Spleen (tissue), 11 donors: ENCODE results near the gene CPXM2. TPM values are rescaled to one million over a fixed set of nuclear protein-coding genes. Genes with fewer than 3 reads are reported as not detected.

Experiments
- DNase-seq: peaks from one replicate; pipeline ENCODE4 v3.0.0-alpha.2; 2020
- H3K27ac ChIP-seq, 8 donors: fragments of 200-600 bp; sonication (generic) in 7 of 8; 1 replicate in 4 of 8; 2 replicates in 4 of 8; pipeline versions ENCODE4 v1.5.0 to v1.8.0; 2016 to 2021; ENCODE audit warnings: inconsistent platforms in 4 of 8, mild to moderate bottlenecking in 4 of 8, moderate library complexity in 1 of 8
- H3K27me3 ChIP-seq, 7 donors: fragments of 200-600 bp; sonication (generic) in 6 of 7; replicated peaks in 1 of 7; 1 replicate in 4 of 7; 2 replicates in 3 of 7; pipeline versions ENCODE4 v1.5.0 to v1.8.0; 2016 to 2021; ENCODE audit warnings: inconsistent platforms in 3 of 7, mild to moderate bottlenecking in 1 of 7
- H3K36me3 ChIP-seq, 6 donors: fragments of 200-600 bp; sonication (generic) in 5 of 6; 1 replicate in 4 of 6; 2 replicates in 2 of 6; pipeline versions ENCODE4 v1.5.0 to v1.8.0; 2016 to 2021; ENCODE audit warnings: inconsistent platforms in 2 of 6
- H3K4me1 ChIP-seq, 6 donors: fragments of 200-600 bp; sonication (generic) in 5 of 6; 1 replicate in 3 of 6; 2 replicates in 3 of 6; pipeline versions ENCODE4 v1.5.0 to v1.8.0; 2016 to 2021; ENCODE audit warnings: inconsistent platforms in 3 of 6
- H3K4me3 ChIP-seq, 8 donors: fragments of 200-600 bp; sonication (generic) in 7 of 8; 1 replicate in 4 of 8; 2 replicates in 4 of 8; pipeline versions ENCODE4 v1.5.0 to v1.8.0; 2016 to 2021; ENCODE audit warnings: inconsistent platforms in 4 of 8, mild to moderate bottlenecking in 4 of 8, moderate library complexity in 2 of 8
- H3K9me3 ChIP-seq, 8 donors: fragments of 200-600 bp; sonication (generic) in 7 of 8; 1 replicate in 4 of 8; 2 replicates in 4 of 8; pipeline versions ENCODE4 v1.5.0 to v1.8.0; 2016 to 2021; ENCODE audit warnings: inconsistent platforms in 4 of 8
- POLR2A ChIP-seq, 3 donors: fragments of 450-650 bp; IDR thresholded peaks; one replicate each; pipeline ENCODE4 v1.5.1; 2017; ENCODE audit warnings: antibody characterized with exemption in 3 of 3, mild to moderate bottlenecking in 1 of 3
- POLR2AphosphoS5 ChIP-seq, 3 donors: sonication (generic); formaldehyde crosslinking; IDR thresholded peaks; one replicate each; pipeline ENCODE4 v1.5.1; 2017; ENCODE audit warnings: antibody characterized with exemption in 3 of 3
- WGBS, 5 donors: extraction: QIAGEN DNeasy Blood & Tissue Kit in 3 of 5; methylation state at CpG; one replicate each; pipeline versions ENCODE4 v1.1.5 to v1.1.7; 2013 to 2018; 5-methylcytosine and 5-hydroxymethylcytosine counted together
- intact Hi-C: fragments of 100-400 bp; cut with DNase I; formaldehyde crosslinking; loops from one replicate; pipeline ENCODE4 v1.15.0; 2023; ENCODE audit warnings: low total_unique reads
- polyA plus RNA-seq, 3 donors: library from polyadenylated mRNA; stranded (reverse); fragments of 200-250 nt; gene quantifications; one replicate each; pipeline ENCODE4 v1.2.1, GENCODE V29; 2013
- total RNA-seq, 7 donors: library from RNA; depleted of rRNA in 3 of 7; stranded (reverse); fragments of >200 nt in 3 of 7; fragmentation: NEBNext Ultra II Directional in 4 of 7; extraction: Animal tissue kit (Norgen Biotek cat#: 25700) in 4 of 7; gene quantifications; one replicate each; pipeline versions ENCODE4 v1.1.0 to v1.2.1, GENCODE V29; 2016 to 2021
- TF ChIP-seq, protein P1 (sequence below), 11 experiments: fragments of 200-600 bp in 7 of 11; fragments of 450-650 bp in 4 of 11; sonication (generic) in 4 of 11; IDR thresholded peaks in 8 of 11; conservative IDR thresholded peaks in 3 of 11; 1 replicate in 7 of 11; 2 replicates in 4 of 11; pipeline versions ENCODE4 v1.4.0 to v1.8.0; 2016 to 2021; ENCODE audit warnings: antibody characterized with exemption in 11 of 11, inconsistent platforms in 4 of 11, mild to moderate bottlenecking in 1 of 11
- donor health status: healthy with polysubstance abuse.
- donor health status: DM: no; HTN: no; CAD: no; lungs with moderate emphysema.
- donor health status: DM: no; HTN: no; CAD: no.
- donor health status: Bipolar disorder and iron deficiency.
- donor health status: healthy.
- donor health status: DM: no; HTN: no; CAD: no.
- donor health status: DM: yes; HTN: yes; CAD: no.

CPXM2 gene
- total and polyA plus RNA-seq, 10 donors = 3.7 to 38.2 (median 21.7) TPM

DNA sequence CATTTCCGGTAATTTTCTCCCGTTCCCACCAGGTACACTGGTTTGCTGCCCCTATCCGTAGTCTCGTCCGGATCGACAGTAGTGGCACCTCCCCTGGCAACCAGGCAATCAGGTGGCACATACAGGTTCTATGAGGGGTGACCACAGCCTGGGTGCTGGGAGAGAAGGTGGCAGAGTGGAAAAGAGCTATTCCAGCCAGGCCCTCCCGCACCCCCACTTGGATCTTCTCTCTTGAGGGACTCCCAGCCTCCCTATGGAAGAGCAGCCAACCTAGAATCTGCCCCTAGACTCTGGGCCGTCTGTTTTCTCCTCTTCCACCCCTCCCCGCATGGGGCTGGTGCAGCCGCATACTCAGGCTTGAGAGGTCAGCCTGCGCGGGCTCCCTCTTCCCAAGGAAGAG, 166.9 kb downstream of the CPXM2 start:
- peaks cover 0 to 14% (median 0%) of the 10 kb centered on the region in 7 donors for H3K27me3 ChIP-seq
- H3K4me3 ChIP-seq = no peak overlapping the region
- H3K9me3 ChIP-seq = no peaks in the 10 kb centered on the region
- no peaks in the 10 kb centered on the region for H3K36me3 ChIP-seq
- DNase-seq = no peak
- intact Hi-C loops = no loop called here
- WGBS, 5 donors = 87 to 94% (median 91%) methylated on average over 12 of the region's 12 CpGs
- TF ChIP-seq, protein P1, sequence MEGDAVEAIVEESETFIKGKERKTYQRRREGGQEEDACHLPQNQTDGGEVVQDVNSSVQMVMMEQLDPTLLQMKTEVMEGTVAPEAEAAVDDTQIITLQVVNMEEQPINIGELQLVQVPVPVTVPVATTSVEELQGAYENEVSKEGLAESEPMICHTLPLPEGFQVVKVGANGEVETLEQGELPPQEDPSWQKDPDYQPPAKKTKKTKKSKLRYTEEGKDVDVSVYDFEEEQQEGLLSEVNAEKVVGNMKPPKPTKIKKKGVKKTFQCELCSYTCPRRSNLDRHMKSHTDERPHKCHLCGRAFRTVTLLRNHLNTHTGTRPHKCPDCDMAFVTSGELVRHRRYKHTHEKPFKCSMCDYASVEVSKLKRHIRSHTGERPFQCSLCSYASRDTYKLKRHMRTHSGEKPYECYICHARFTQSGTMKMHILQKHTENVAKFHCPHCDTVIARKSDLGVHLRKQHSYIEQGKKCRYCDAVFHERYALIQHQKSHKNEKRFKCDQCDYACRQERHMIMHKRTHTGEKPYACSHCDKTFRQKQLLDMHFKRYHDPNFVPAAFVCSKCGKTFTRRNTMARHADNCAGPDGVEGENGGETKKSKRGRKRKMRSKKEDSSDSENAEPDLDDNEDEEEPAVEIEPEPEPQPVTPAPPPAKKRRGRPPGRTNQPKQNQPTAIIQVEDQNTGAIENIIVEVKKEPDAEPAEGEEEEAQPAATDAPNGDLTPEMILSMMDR (IDR thresholded peaks at IDR 0.05 in 8 of 11, conservative IDR thresholded peaks at IDR 0.05 in 3 of 11) = no peak
- TF ChIP-seq POLR2A (IDR thresholded peaks at IDR 0.05) (no peak), POLR2AphosphoS5 (IDR thresholded peaks at IDR 0.05) (no peak)
- no peak overlapping the region for H3K27ac ChIP-seq
- H3K4me1 ChIP-seq = no peaks in the 10 kb centered on the region

DNA sequence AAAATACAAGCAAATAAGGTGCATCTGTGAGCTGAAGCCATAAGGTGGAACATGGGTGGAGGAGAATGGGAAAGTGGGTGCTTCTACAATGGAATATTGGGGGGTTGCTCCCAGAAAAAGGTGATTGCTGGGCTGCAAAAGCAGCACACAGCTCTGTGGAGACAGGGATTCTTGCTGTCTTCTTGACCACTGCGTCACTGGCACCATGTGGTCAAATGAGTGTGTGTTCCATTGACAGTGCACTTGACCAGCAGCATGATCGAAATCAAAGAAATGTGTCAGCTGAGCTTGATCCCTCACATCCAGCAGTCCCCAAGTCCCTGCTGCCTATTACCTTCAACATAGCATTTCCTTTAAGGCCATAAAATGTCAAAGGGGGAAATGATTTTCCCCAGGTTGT, 169.3 kb downstream of the CPXM2 start:
- TF ChIP-seq, protein P1 (IDR thresholded peaks at IDR 0.05 in 8 of 11, conservative IDR thresholded peaks at IDR 0.05 in 3 of 11) = no peak
- TF ChIP-seq POLR2A (IDR thresholded peaks at IDR 0.05) (no peak), POLR2AphosphoS5 (IDR thresholded peaks at IDR 0.05) (no peak)
- Histone ChIP-seq H3K9me3 (peaks cover 0 to 10% (median 2%) of the 10 kb centered on the region in 8 donors), H3K27ac (no peak overlapping the region), H3K4me1 (no peaks in the 10 kb centered on the region), H3K27me3 (peaks cover 0 to 7% (median 0%) of the 10 kb centered on the region in 7 donors), H3K4me3 (no peak overlapping the region), H3K36me3 (no peaks in the 10 kb centered on the region)
- 79 to 90% (median 86%) methylated on average over 2 of the region's 2 CpGs for WGBS, 5 donors
- intact Hi-C loops = no loop called here
- DNase-seq = no peak

DNA sequence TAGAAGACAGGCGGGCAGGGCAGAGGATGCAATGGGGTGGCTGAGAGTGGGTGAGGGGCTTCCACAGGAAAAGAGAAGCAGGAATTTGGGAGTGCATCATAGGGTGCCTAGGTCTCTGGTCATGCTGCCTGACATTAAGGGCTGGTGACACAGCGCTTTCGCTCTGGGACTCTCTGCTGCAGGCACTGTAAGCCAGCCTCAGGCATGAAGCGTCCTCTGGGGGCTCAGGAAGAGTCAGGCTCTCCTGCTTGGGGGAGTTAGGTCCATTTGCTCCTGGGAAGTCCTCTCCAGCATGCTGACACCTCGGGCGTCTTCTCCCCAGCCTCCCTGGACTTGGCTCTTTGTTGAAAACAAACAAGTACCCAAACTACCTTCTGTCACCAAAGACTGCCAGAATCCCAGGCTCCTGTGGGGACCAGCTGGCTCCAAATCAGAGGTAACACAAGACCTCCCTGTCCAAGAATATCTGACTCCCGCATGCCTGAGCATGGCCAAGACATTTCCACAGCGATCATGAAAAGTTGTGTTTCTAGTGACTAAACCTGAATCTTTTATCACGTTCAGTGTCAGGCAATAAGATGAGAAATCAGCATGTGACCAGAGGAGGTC, 170.1 kb downstream of the CPXM2 start:
- Histone ChIP-seq H3K9me3 (peaks cover 0 to 10% (median 2%) of the 10 kb centered on the region in 8 donors), H3K4me1 (no peaks in the 10 kb centered on the region), H3K36me3 (no peaks in the 10 kb centered on the region), H3K27me3 (peaks cover 0 to 7% (median 0%) of the 10 kb centered on the region in 7 donors), H3K4me3 (no peak overlapping the region), H3K27ac (no peak overlapping the region)
- intact Hi-C loops = no loop called here
- WGBS, 5 donors = 74 to 86% (median 79%) methylated on average over 9 of the region's 9 CpGs
- TF ChIP-seq, protein P1 (IDR thresholded peaks at IDR 0.05 in 8 of 11, conservative IDR thresholded peaks at IDR 0.05 in 3 of 11) = no peak
- no peak for TF ChIP-seq POLR2A (IDR thresholded peaks at IDR 0.05)
- no peak for TF ChIP-seq POLR2AphosphoS5 (IDR thresholded peaks at IDR 0.05)
- DNase-seq = no peak

DNA sequence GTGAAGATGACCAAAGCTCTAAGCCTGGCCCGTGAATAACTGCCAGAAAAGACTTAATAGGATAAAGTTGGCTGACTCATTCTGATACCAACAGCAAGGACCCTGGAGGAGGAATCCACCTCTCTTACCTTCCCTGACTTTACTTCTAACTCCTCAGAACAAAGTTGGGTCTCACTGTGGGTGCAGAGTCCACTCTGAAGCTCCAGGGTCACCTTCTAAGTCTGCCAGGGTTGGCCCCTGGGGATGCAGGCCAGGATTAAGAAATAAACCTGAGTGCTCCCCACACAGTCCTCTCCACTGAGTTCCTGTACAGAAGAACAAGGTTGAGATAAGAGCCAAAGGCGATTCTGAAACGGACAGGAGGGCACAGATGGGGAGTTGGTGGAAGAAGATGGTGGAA, 171.1 kb downstream of the CPXM2 start:
- DNase-seq = no peak
- intact Hi-C loops = no loop called here
- TF ChIP-seq POLR2AphosphoS5 (IDR thresholded peaks at IDR 0.05) (no peak), POLR2A (IDR thresholded peaks at IDR 0.05) (no peak)
- TF ChIP-seq, protein P1 (IDR thresholded peaks at IDR 0.05 in 8 of 11, conservative IDR thresholded peaks at IDR 0.05 in 3 of 11) = no peak
- H3K4me1 ChIP-seq = no peaks in the 10 kb centered on the region
- H3K9me3 ChIP-seq = peaks cover 0 to 10% (median 2%) of the 10 kb centered on the region in 8 donors
- no peak overlapping the region for H3K4me3 ChIP-seq
- 61 to 88% (median 73%) methylated on average over 3 of the region's 3 CpGs for WGBS, 5 donors
- peaks cover 0 to 7% (median 0%) of the 10 kb centered on the region in 7 donors for H3K27me3 ChIP-seq
- H3K27ac ChIP-seq = no peak overlapping the region
- H3K36me3 ChIP-seq = no peaks in the 10 kb centered on the region
